ENCODE data around the gene RASSF4.

GRCh38 chr10:44968091-44968490, 8.5 kb downstream of the RASSF4 start:
- TF ChIP-seq, protein P1, sequence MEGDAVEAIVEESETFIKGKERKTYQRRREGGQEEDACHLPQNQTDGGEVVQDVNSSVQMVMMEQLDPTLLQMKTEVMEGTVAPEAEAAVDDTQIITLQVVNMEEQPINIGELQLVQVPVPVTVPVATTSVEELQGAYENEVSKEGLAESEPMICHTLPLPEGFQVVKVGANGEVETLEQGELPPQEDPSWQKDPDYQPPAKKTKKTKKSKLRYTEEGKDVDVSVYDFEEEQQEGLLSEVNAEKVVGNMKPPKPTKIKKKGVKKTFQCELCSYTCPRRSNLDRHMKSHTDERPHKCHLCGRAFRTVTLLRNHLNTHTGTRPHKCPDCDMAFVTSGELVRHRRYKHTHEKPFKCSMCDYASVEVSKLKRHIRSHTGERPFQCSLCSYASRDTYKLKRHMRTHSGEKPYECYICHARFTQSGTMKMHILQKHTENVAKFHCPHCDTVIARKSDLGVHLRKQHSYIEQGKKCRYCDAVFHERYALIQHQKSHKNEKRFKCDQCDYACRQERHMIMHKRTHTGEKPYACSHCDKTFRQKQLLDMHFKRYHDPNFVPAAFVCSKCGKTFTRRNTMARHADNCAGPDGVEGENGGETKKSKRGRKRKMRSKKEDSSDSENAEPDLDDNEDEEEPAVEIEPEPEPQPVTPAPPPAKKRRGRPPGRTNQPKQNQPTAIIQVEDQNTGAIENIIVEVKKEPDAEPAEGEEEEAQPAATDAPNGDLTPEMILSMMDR (IDR thresholded peaks at IDR 0.05) = no peak
- TF ChIP-seq POLR2AphosphoS5 (IDR thresholded peaks at IDR 0.05; ENCODE audit: insufficient read depth in 1 of 2, low read depth in 1 of 2) = peak in 1 of 2 donors; percentile 19
